SIG-M5 treated with dmso at 0.1 percent for 504 hours (cell line): Measurements from ENCODE around the gene DUOX1.
A peak's percentile ranks its signal among the peaks of the same experiment; 100 is the strongest.
"Not testable (repeated sequence)": the region's sequence is repeated elsewhere in the genome, so short reads cannot be mapped to it uniquely, and the experiment has no call there.

ENCODE experiments used
- DNase-seq: peaks from one replicate; lab custom pipeline; 2025; ENCODE audit not compliant: unreplicated experiment; lab: John Stamatoyannopoulos, UW

The DUOX1 gene

GRCh38 chr15:45129651-45130129, at the start of gene DUOX1, which contains the start of gene DUOXA1:
TSS of gene DUOX1 (plus strand) at chr15:45129994. CDS start at chr15:45131967, 1,973 bp downstream.
TSS of gene DUOXA1 (minus strand) at chr15:45129879. CDS start at chr15:45123014, 6,865 bp downstream.
- DNase-seq = no peak

- DNase-seq = not testable (repeated sequence)
Measured at GRCh38 chr15:45080593-45080992, 49.2 kb upstream of the DUOX1 start.

- DNase-seq = not testable (repeated sequence)
Measured at GRCh38 chr15:45082412-45082811, 47.4 kb upstream of the DUOX1 start.

- DNase-seq = no peak
Measured at GRCh38 chr15:45083223-45083622, 46.6 kb upstream of the DUOX1 start.

GRCh38 chr15:45084163-45084562, 45.6 kb upstream of the DUOX1 start:
- no peak for DNase-seq

- peak; percentile 37 for DNase-seq
Measured at GRCh38 chr15:45087513-45087912, 42.3 kb upstream of the DUOX1 start.

GRCh38 chr15:45088801-45089711, 40.7 kb upstream of the DUOX1 start:
- no peak for DNase-seq

GRCh38 chr15:45089712-45090373, 40.0 kb upstream of the DUOX1 start:
- no peak for DNase-seq

GRCh38 chr15:45091161-45091560, 38.6 kb upstream of the DUOX1 start:
- no peak for DNase-seq

- no peak for DNase-seq
Measured at GRCh38 chr15:45091576-45091975, 38.2 kb upstream of the DUOX1 start.

GRCh38 chr15:45093013-45093412, 36.8 kb upstream of the DUOX1 start:
- DNase-seq = no peak

- no peak for DNase-seq
Measured at GRCh38 chr15:45093622-45094357, 36.0 kb upstream of the DUOX1 start.

- DNase-seq = no peak
Measured at GRCh38 chr15:45094358-45094730, 35.5 kb upstream of the DUOX1 start.

- DNase-seq = no peak
Measured at GRCh38 chr15:45095661-45096060, 34.1 kb upstream of the DUOX1 start.

- no peak for DNase-seq
Measured at GRCh38 chr15:45097466-45097865, 32.3 kb upstream of the DUOX1 start.

- DNase-seq = no peak
Measured at GRCh38 chr15:45099549-45100165, 30.1 kb upstream of the DUOX1 start.

- DNase-seq = no peak
Measured at GRCh38 chr15:45100884-45101625, 28.7 kb upstream of the DUOX1 start.

- DNase-seq = no peak
Measured at GRCh38 chr15:45101749-45102148, 28.0 kb upstream of the DUOX1 start.

GRCh38 chr15:45102226-45102625, 27.6 kb upstream of the DUOX1 start:
- no peak for DNase-seq

GRCh38 chr15:45104170-45104569, 25.6 kb upstream of the DUOX1 start:
- DNase-seq = not testable (repeated sequence)
